Liver (tissue), 9 donors: ENCODE results near the gene PSEN2. TPM values are rescaled to one million over a fixed set of nuclear protein-coding genes. Genes with fewer than 3 reads are reported as not detected.

ENCODE experiments used
- DNase-seq: peaks from one replicate; pipeline ENCODE4 v3.0.0-alpha.2; 2017; ENCODE audit warnings: low spot score
- H3K27ac ChIP-seq, 2 donors: one replicate each; pipeline ENCODE4 v1.7.0; 2013; ENCODE audit warnings: inconsistent platforms in 2 of 2, low read length in 2 of 2, control low read depth in 1 of 2, low read depth in 1 of 2, mild to moderate bottlenecking in 1 of 2
- H3K27me3 ChIP-seq, 4 donors: one replicate each; pipeline versions ENCODE4 v1.6.1 to v1.7.0; 2013; ENCODE audit warnings: low read length in 3 of 4, inconsistent platforms in 1 of 4, mild to moderate bottlenecking in 1 of 4, moderate library complexity in 1 of 4; ENCODE audit not compliant: control insufficient read depth in 4 of 4, insufficient read depth in 4 of 4
- H3K36me3 ChIP-seq, 4 donors: one replicate each; pipeline versions ENCODE4 v1.6.1 to v1.7.0; 2013; ENCODE audit warnings: low read length in 3 of 4, mild to moderate bottlenecking in 3 of 4, low read depth in 1 of 4, moderate library complexity in 1 of 4; ENCODE audit not compliant: control insufficient read depth in 4 of 4, insufficient read depth in 3 of 4
- H3K4me1 ChIP-seq, 4 donors: one replicate each; pipeline versions ENCODE4 v1.6.1 to v1.7.0; 2013; ENCODE audit warnings: low read length in 3 of 4, mild to moderate bottlenecking in 3 of 4, moderate library complexity in 1 of 4; ENCODE audit not compliant: control insufficient read depth in 4 of 4, insufficient read depth in 4 of 4
- H3K4me3 ChIP-seq, 3 donors: one replicate each; pipeline versions ENCODE4 v1.6.1 to v1.7.0; 2013; ENCODE audit warnings: low read length in 3 of 3, control low read depth in 1 of 3, low read depth in 1 of 3, mild to moderate bottlenecking in 1 of 3
- H3K9ac ChIP-seq, 2 donors: one replicate each; pipeline ENCODE4 v1.7.0; 2013; ENCODE audit warnings: low read length in 2 of 2, mild to moderate bottlenecking in 2 of 2, moderate library complexity in 2 of 2, control low read depth in 1 of 2, low read depth in 1 of 2
- H3K9me3 ChIP-seq, 4 donors: one replicate each; pipeline versions ENCODE4 v1.6.1 to v1.7.0; 2013; ENCODE audit warnings: low read length in 3 of 4; ENCODE audit not compliant: control insufficient read depth in 4 of 4
- EGR1 ChIP-seq, 2 donors: IDR thresholded peaks; 2 replicates each; pipeline ENCODE4 v1.6.1; 2016 to 2018; ENCODE audit warnings: antibody characterized with exemption in 2 of 2, low read depth in 2 of 2
- FOXA1 ChIP-seq: IDR thresholded peaks from 2 replicates; pipeline ENCODE4 v1.6.1; 2016; ENCODE audit warnings: antibody characterized with exemption
- GABPA ChIP-seq, 2 donors: IDR thresholded peaks in 1 of 2; conservative IDR thresholded peaks in 1 of 2; 2 replicates each; pipeline ENCODE4 v1.6.1; 2016; ENCODE audit warnings: antibody characterized with exemption in 2 of 2, mild to moderate bottlenecking in 1 of 2, moderate library complexity in 1 of 2
- HNF4A ChIP-seq, 2 donors: conservative IDR thresholded peaks; 2 replicates each; pipeline ENCODE4 v1.6.1; 2016; ENCODE audit warnings: antibody characterized with exemption in 2 of 2, mild to moderate bottlenecking in 2 of 2
- HNF4G ChIP-seq: IDR thresholded peaks from 2 replicates; pipeline ENCODE4 v1.6.1; 2016; ENCODE audit warnings: antibody characterized with exemption
- JUND ChIP-seq, 2 donors: IDR thresholded peaks; 2 replicates each; pipeline ENCODE4 v1.6.1; 2016; ENCODE audit warnings: antibody characterized with exemption in 2 of 2
- NR2F2 ChIP-seq: IDR thresholded peaks from 2 replicates; pipeline ENCODE4 v1.6.1; 2016; ENCODE audit warnings: antibody characterized with exemption
- RAD21 ChIP-seq, 2 donors: IDR thresholded peaks; 2 replicates each; pipeline ENCODE4 v1.6.1; 2016; ENCODE audit warnings: antibody characterized with exemption in 2 of 2, mild to moderate bottlenecking in 2 of 2
- REST ChIP-seq: IDR thresholded peaks from 2 replicates; pipeline ENCODE4 v1.6.1; 2016; ENCODE audit warnings: antibody characterized with exemption, mild to moderate bottlenecking
- RXRA ChIP-seq, 2 donors: IDR thresholded peaks; 2 replicates each; pipeline ENCODE4 v1.6.1; 2017 to 2018; ENCODE audit warnings: antibody characterized with exemption in 2 of 2, mild to moderate bottlenecking in 1 of 2
- SP1 ChIP-seq: IDR thresholded peaks from 2 replicates; pipeline ENCODE4 v1.6.1; 2018; ENCODE audit warnings: antibody characterized with exemption, mild to moderate bottlenecking
- YY1 ChIP-seq: IDR thresholded peaks from 2 replicates; pipeline ENCODE4 v1.6.1; 2016; ENCODE audit warnings: antibody characterized with exemption, mild to moderate bottlenecking
- whole genome bisulfite sequencing: extraction: QIAGEN DNeasy Blood & Tissue Kit; methylation state at CpG from one replicate; pipeline ENCODE4 v1.1.7; 2013; 5-methylcytosine and 5-hydroxymethylcytosine counted together
- polyA plus RNA-seq, 2 donors: library from polyadenylated mRNA; stranded (reverse) in 1 of 2; unstranded in 1 of 2; fragments of 200-250 nt in 1 of 2; fragments of >200 nt in 1 of 2; fragmentation: Nextera tagmentation in 1 of 2; extraction: Ambion mirVana in 1 of 2; gene quantifications; one replicate each; pipeline versions ENCODE4 v1.2.1 to v1.2.3, GENCODE V29; 2013 to 2015
- total RNA-seq, 2 donors: library from RNA; depleted of rRNA; stranded (reverse); fragments of >200 nt; gene quantifications; one replicate each; pipeline ENCODE4 v1.2.3, GENCODE V29; 2014
- TF ChIP-seq, protein P1 (sequence below): IDR thresholded peaks from 2 replicates; pipeline ENCODE4 v1.6.1; 2016; ENCODE audit warnings: antibody characterized with exemption
- TF ChIP-seq, protein P2 (sequence below): IDR thresholded peaks from 2 replicates; pipeline ENCODE4 v1.6.1; 2016; ENCODE audit warnings: antibody characterized with exemption
- TF ChIP-seq, protein P3 (sequence below): fragments of 150-350 bp; IDR thresholded peaks from 2 replicates; pipeline ENCODE4 v1.5.1; 2017; ENCODE audit warnings: improper control_type of control experiment, low read depth, low read length; ENCODE audit not compliant: missing input control
- TF ChIP-seq, protein P4 (sequence below): IDR thresholded peaks from 2 replicates; pipeline ENCODE4 v1.6.1; 2016; ENCODE audit warnings: antibody characterized with exemption
- donor health status: healthy.
- donor health status: healthy.
- donor health status: healthy.
- donor health status: healthy.
- donor health status: healthy.

PSEN2 gene
- total and polyA plus RNA-seq, 4 donors: 6.9 to 19.0 (median 10.8) TPM

- WGBS: 98% methylated on average over 10 of the region's 10 CpGs
- DNase-seq: no peak
- no peak overlapping the region for H3K27ac ChIP-seq
- H3K9ac ChIP-seq: no peak overlapping the region
- peaks cover 0 to 6% (median 0%) of the 10 kb centered on the region in 4 donors for H3K4me1 ChIP-seq
- no peaks in the 10 kb centered on the region for H3K36me3 ChIP-seq
- H3K4me3 ChIP-seq: no peak overlapping the region
- H3K9me3 ChIP-seq: no peaks in the 10 kb centered on the region
- H3K27me3 ChIP-seq: no peaks in the 10 kb centered on the region
- no peak for TF ChIP-seq HNF4A (conservative IDR thresholded peaks at IDR 0.05)
- no peak for TF ChIP-seq EGR1 (IDR thresholded peaks at IDR 0.05; ENCODE audit: low read depth in 2 of 2)
- TF ChIP-seq, protein P1, sequence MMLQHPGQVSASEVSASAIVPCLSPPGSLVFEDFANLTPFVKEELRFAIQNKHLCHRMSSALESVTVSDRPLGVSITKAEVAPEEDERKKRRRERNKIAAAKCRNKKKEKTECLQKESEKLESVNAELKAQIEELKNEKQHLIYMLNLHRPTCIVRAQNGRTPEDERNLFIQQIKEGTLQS: no peak
- TF ChIP-seq, protein P2, sequence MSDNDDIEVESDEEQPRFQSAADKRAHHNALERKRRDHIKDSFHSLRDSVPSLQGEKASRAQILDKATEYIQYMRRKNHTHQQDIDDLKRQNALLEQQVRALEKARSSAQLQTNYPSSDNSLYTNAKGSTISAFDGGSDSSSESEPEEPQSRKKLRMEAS: no peak
- TF ChIP-seq FOXA1: no peak
- no peak for TF ChIP-seq SP1
- no peak for TF ChIP-seq YY1
- no peak for TF ChIP-seq HNF4G
- no peak for TF ChIP-seq NR2F2
- no peak for TF ChIP-seq RAD21 (IDR thresholded peaks at IDR 0.05)
- no peak for TF ChIP-seq RXRA (IDR thresholded peaks at IDR 0.05)
- TF ChIP-seq GABPA (IDR thresholded peaks at IDR 0.05 in 1 of 2, conservative IDR thresholded peaks at IDR 0.05 in 1 of 2): no peak
- no peak for TF ChIP-seq REST
- TF ChIP-seq, protein P3, sequence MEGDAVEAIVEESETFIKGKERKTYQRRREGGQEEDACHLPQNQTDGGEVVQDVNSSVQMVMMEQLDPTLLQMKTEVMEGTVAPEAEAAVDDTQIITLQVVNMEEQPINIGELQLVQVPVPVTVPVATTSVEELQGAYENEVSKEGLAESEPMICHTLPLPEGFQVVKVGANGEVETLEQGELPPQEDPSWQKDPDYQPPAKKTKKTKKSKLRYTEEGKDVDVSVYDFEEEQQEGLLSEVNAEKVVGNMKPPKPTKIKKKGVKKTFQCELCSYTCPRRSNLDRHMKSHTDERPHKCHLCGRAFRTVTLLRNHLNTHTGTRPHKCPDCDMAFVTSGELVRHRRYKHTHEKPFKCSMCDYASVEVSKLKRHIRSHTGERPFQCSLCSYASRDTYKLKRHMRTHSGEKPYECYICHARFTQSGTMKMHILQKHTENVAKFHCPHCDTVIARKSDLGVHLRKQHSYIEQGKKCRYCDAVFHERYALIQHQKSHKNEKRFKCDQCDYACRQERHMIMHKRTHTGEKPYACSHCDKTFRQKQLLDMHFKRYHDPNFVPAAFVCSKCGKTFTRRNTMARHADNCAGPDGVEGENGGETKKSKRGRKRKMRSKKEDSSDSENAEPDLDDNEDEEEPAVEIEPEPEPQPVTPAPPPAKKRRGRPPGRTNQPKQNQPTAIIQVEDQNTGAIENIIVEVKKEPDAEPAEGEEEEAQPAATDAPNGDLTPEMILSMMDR: no peak
- TF ChIP-seq JUND (IDR thresholded peaks at IDR 0.05): no peak
Measured at GRCh38 chr1:226908419-226908818, 38.0 kb downstream of the PSEN2 start.

- Histone ChIP-seq H3K4me1 (peaks cover 0 to 6% (median 0%) of the 10 kb centered on the region in 4 donors), H3K27me3 (no peaks in the 10 kb centered on the region), H3K36me3 (no peaks in the 10 kb centered on the region), H3K4me3 (no peak overlapping the region), H3K9me3 (no peaks in the 10 kb centered on the region), H3K9ac (no peak overlapping the region), H3K27ac (no peak overlapping the region)
- TF ChIP-seq YY1 (no peak), EGR1 (IDR thresholded peaks at IDR 0.05; ENCODE audit: low read depth in 2 of 2) (no peak), JUND (IDR thresholded peaks at IDR 0.05) (no peak), HNF4A (conservative IDR thresholded peaks at IDR 0.05) (no peak), REST (no peak), RAD21 (IDR thresholded peaks at IDR 0.05) (no peak), NR2F2 (no peak)
- TF ChIP-seq, protein P1: no peak
- TF ChIP-seq, protein P4, sequence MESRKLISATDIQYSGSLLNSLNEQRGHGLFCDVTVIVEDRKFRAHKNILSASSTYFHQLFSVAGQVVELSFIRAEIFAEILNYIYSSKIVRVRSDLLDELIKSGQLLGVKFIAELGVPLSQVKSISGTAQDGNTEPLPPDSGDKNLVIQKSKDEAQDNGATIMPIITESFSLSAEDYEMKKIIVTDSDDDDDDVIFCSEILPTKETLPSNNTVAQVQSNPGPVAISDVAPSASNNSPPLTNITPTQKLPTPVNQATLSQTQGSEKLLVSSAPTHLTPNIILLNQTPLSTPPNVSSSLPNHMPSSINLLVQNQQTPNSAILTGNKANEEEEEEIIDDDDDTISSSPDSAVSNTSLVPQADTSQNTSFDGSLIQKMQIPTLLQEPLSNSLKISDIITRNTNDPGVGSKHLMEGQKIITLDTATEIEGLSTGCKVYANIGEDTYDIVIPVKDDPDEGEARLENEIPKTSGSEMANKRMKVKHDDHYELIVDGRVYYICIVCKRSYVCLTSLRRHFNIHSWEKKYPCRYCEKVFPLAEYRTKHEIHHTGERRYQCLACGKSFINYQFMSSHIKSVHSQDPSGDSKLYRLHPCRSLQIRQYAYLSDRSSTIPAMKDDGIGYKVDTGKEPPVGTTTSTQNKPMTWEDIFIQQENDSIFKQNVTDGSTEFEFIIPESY: no peak
- no peak for DNase-seq
- WGBS: 96% methylated on average over 1 of the region's 1 CpG
Measured at GRCh38 chr1:226908913-226909312, 38.5 kb downstream of the PSEN2 start.
